ENCODE data around the gene DPH6.

Gene DPH6

GRCh38 chr15:35323141-35323540 is 222.8 kb downstream of the DPH6 start:
- DNase-seq, result no peak

GRCh38 chr15:35321926-35322325 is 224.0 kb downstream of the DPH6 start:
- DNase-seq, result no peak

- DNase-seq, result no peak
Measured at GRCh38 chr15:35320911-35321310, 225.1 kb downstream of the DPH6 start.
